Stimulated activated CD4-positive, alpha-beta T cell treated with anti-CD3 and anti-CD28 coated beads, Interleukin-1b, Interleukin-23, amount 100 ng/mL, for 48 hours (primary cell): Measurements from ENCODE around the gene CELA3A.
"Not testable (repeated sequence)": the region's sequence is repeated elsewhere in the genome, so short reads cannot be mapped to it uniquely, and the experiment has no call there.

Source experiments
- DNase-seq: peaks from one replicate; pipeline ENCODE4 v3.0.0-alpha.2; 2020

Gene CELA3A, protein sequence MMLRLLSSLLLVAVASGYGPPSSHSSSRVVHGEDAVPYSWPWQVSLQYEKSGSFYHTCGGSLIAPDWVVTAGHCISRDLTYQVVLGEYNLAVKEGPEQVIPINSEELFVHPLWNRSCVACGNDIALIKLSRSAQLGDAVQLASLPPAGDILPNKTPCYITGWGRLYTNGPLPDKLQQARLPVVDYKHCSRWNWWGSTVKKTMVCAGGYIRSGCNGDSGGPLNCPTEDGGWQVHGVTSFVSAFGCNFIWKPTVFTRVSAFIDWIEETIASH

GRCh38 chr1:22001409-22001808 lies at the start of gene CELA3A:
Gene CELA3A (plus strand): TSS chr1:22001657. CDS start chr1:22001675, 18 bp downstream.
- no peak for DNase-seq

DNA sequence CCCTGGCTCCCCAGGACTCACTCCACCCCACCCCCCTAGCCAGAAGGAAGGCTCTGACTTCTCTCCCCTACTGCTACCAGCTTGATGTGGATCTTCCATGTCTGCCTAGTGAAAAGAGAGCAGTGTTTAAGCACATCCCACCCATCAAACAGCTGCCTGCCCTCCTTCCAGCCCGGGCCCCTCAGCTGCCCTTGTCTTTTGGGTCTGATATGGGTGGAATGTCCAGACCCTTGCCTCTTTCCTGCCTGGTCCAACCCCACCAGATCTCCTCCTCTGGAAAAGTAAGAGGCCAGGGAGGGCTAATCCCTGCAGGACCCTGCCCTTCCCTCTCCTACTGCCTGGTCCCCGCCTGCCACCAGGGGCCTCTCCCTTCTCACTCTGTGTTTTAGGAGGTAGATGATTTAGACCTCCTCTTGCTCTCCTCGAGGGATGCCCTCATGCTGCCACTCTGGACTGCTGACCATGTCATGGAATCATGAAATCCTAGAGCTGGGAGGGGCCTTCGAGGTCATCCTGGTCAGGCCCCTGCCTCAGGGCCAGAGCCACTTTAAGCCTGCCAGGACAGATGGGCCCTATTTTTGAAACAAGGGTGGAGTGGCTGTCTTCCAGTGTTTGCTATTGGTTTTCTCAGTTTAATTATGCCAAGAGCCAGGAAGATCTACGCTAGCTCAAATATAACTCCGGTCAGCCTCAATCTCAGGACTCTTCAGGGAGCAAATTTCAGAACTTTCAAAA lies 48.5 kb upstream of the CELA3A start:
- DNase-seq, result no peak

DNA sequence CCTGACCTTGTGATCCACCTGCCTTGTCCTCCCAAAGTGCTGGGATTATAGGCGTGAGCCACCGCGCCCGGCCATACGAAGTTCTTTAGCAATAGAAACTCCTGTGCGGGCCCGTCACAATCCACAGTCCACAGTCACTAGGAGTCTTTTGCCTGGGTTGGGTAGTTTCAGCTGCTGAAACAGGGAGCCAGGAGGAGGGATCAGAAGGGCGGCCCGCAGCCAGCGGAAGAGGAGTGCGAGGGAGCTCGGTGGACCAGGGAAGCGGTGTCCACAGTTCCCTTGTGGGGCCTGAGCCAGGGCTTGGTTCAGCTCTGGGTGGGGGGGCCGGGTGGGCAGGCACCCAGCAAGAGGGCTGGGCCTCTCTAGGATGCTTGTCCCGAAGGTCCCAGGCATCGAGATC lies 46.4 kb upstream of the CELA3A start:
- no peak for DNase-seq

DNA sequence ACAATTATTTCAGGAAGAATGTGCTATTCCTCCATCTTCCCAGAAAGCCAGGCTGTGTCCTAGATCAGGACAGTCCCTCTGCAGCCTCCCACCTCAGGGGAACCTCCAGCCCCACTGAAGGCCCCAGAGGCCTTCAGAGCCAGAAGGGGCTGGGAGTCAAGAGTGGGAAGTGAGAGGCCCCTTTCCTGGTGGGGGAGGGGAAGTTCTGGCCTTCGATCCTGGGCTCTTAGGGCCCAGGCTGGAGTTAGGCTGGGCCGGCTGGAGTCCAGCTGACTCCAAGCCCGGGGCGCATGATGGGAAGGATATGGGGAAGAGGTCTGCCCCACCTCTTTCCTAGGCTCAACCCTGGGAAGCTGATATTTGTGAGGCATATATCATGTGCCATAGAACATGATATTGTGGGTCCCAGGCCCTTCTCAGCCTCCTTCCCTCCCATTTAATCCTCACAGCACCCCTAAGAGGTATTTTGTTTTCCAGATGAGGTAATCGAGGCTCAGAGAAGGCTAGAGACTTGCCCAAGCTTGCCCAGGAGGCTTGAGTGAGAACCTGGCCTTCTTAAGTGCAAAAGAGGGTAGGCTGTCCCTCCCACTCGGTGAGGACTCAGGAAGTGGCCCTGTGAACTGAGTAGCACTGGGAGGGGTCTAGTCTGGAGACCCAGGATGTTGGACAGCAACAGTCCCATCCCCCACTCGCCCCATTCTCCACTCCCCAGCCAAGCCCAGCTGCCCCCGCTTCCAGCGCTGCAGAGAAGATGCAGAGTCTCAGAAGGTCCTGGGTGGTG lies 45.8 kb upstream of the CELA3A start:
- no peak for DNase-seq

DNA sequence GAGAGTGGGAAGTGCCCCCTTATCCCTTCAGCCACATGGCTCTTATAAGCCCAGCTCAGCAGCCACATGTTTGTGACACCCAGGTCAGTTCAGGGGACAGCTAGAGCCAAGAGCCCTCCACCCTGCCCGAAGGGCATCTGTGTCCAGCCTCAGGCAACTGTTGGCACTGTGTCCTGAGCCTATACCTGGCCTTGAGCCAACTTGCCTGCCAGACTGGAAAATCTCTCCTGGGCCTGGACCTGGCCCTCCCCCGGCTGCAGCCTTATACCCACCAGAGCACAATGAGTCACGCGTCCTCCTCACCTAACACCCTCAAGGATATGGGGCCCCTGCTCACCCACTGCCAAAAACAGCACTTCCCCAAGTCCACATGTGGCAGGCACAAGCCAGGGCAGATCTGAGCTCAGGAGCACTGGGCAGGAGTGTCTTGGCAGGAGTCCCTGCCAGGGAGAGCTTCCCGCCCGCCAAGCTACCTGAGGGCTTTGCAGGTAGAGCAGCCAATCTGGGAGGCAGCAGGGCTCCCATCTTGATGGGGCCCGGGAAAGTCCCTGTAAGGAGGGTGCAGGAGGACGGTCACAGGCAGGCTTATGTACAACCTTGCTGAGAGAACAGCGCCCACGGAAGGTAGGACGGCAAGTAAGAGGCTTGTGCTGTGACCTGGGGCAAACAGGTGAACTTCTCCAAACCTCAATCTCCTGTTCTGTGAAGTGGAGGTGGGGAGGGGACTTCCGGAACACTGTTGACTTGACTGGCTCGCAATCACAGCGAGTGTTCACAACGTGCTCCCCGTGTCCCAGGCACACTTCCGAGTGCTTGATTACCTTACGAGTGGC lies 44.5 kb upstream of the CELA3A start:
- peak; percentile 39 for DNase-seq

- no peak for DNase-seq
Observed at GRCh38 chr1:21961337-21961736, 40.1 kb upstream of the CELA3A start.

DNA sequence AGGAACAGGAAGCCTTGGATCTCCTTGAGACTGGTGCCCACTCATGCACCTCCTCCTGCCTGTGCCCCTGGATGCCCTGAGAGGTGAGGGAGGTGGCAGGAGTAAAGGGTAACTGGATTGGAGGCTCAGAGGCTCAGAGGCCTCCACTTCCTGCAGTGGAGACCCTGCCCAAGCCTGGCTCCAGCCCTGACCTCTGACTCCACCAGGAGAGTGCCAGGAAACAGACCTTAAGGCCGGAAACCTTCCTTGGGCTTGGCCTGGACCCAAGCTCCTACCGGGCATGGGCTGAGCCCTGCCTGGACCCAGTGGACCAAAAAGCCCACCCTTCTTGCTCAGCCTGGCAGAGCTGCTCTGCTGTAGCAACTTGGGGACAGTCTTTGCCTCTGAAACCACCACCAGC lies 39.7 kb upstream of the CELA3A start:
- no peak for DNase-seq

DNA sequence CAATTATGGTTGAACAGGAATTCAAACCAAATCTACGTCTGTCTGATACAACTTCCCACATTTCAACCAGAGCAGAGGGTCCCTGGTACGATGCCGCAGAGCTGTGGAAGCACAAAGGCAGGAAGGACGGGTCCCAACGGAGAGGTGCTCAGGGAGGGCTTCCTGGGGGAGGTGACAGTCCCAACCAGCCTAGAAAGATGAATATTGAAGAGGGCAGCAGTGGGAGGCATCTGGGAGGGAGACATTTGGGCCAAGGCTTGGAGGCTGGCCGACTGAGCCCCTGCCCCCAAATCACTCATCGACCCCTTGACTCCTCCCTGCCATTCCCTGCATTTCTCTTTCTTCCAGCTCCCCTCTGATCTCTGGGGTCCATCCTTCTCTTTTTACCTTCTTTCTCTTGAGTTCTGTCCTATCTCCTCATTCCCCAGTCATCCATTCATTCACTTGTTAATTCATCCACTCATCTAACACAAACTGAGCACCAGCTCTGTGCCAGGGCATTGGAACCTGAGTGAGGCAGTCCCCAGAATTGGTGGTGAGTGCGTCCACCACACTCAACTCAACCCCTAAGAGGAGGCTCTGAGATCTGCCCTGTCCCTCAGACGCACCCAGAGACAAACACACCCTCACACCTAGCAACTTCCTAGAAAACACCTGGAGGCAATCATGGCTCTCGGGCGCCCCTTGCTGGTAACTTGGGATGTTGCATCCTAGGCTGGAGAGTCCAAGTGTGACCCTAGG lies 37.8 kb upstream of the CELA3A start:
- peak; percentile 81 for DNase-seq

GRCh38 chr1:21966247-21967000 lies 35.0 kb upstream of the CELA3A start:
- DNase-seq, result peak; percentile 6

DNA sequence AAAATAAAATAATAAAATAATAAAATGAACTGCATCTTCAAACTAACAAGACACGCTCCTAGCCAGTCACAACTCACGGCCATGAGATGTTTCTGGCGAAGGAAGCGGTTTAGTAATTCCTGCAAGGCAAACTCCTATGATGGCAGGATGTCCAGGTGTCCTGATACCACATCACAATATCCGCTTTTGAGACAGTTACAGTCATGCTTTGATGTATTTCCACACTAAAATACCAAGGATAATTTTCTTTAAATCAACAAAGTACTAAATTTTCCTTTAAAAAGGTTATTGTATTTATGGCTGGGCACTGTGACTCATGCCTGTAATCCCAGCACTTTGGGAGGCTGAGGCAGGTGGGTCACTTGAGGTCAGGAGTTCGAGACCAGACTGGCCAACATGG lies 34.2 kb upstream of the CELA3A start:
- DNase-seq, result not testable (repeated sequence)

DNA sequence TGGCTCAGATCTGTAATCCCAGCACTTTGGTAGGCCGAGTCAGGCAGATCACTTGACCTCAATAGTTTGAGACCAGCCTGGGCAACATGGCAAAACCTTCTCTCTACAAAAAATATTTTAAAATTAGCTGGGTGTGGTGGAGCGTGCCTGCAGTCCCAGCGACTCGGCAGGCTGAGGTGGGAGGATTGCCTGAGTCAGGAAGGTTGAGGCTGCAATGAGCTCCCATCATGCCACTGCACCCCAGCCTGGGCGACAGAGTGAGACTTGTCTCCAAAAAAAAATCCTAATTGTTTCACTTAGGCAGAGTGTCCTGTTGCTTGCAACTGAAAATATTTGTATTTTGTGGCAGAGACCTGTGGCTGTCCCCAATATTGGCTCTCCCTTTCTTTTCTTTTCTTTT lies 32.4 kb upstream of the CELA3A start:
- not testable (repeated sequence) for DNase-seq

- not testable (repeated sequence) for DNase-seq
Observed at GRCh38 chr1:21970523-21970922, 30.9 kb upstream of the CELA3A start.

GRCh38 chr1:21972973-21973441 lies 28.4 kb upstream of the CELA3A start:
- DNase-seq, result not testable (repeated sequence)

- not testable (repeated sequence) for DNase-seq
Observed at GRCh38 chr1:21973948-21974347, 27.5 kb upstream of the CELA3A start.

GRCh38 chr1:21974699-21975098 lies 26.8 kb upstream of the CELA3A start:
- DNase-seq, result not testable (repeated sequence)

DNA sequence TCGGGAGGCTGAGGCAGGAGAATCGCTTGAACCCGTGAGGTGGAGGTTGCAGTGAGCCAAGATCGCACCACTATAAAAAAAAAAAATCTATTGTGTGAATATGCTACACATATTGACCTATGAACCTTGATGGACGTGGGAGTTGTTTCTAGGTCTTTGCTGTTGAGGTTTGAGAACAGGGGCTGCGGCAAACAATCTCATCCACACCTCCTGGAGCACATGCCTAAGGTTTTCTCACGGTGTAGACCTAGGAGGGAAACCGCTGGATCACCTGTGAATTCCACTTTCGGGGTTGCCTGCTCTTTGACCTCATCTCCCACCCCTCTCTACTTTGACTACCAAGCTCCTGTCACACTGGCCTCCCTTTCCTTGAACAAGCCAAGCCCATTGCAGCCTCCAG lies 26.2 kb upstream of the CELA3A start:
- DNase-seq, result not testable (repeated sequence)

DNA sequence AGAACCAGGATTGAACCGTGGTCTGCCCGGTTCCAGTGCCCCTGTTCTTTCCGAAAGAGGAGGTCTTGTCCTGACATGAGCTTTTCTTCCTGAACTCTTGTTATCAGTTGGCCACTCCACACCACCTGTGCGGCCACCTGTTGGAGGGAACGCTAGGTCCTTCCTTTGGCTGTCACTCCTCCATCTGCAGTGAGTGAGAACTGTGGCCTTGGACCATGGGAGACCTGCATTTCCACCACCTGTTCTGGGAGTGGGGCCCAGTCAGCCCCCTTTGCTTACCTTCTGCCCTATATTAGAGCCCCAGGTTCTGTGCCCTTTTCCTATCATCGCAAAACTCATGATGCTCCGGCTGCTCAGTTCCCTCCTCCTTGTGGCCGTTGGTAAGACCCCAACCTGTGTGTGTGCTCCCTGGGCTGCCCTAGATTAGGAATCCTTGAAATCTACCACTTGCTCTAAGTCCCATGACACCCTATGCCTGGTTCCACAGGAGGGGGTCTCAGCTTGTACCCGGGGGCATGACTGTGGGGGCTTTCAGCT lies 24.7 kb upstream of the CELA3A start, which contains the start of gene CELA3B:
TSS of gene CELA3B (plus strand) at position 320 of the 537 bp plus-strand sequence. CDS start at position 338, 18 bp downstream.
- DNase-seq, result not testable (repeated sequence)

GRCh38 chr1:21978209-21978608 lies 23.2 kb upstream of the CELA3A start:
- not testable (repeated sequence) for DNase-seq

GRCh38 chr1:21980515-21981220 lies 20.8 kb upstream of the CELA3A start:
- DNase-seq, result not testable (repeated sequence)

- DNase-seq, result not testable (repeated sequence)
Observed at GRCh38 chr1:21981253-21981652, 20.2 kb upstream of the CELA3A start.
